ENCODE results near the gene MLLT10. TPM values are rescaled to one million over a fixed set of nuclear protein-coding genes. Genes with fewer than 3 reads are reported as not detected.

MLLT10 gene
- polyA plus RNA-seq (ENCODE audit: low read depth in 6 of 6): 1 to 10 TPM; 3.8 to 7.3 (median 6.6) TPM

DNA sequence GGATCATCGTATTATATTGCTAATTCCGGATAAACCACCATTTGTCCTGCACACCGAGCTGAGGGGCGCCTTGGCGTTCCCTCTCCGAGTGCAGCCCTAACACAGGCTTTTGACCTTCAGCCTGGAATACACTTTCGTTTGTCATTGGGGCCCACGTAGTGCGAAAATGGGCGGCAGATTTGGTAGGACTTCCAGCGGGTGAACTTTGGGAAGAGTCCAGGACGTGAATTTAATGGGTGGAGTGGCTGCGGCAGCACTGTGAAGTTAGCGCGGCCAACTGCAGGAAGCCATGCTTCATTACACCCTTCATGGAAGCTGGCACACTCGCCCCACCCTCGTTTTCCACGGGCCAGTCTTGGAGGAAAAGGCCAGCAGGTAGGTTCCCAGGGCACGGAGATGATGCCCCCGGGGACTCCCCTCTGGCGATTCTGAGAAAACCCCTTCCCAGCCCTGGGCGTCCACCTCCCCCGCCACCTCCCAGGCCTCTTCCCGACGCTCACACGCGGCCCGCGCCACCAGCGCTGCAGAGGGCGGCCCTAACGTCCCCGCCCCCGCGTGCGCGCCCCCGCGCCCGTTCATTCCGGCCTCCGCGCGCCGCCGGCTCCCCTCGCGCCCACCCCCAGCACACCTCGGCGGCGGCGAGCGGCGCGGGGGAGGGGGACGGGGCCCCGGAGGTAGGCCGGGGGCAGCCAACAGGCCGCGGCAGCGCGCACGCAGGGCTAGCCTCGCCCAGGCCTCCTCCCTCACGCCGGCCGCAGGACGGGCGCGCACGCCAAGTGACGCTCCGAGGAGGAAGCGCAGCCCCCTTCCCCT, at the start of gene MLLT10:
Gene MLLT10 (plus strand): TSS at position 766 of the 813 bp plus-strand sequence. CDS start 413 bp downstream, outside the sequence.
- Mint-ChIP-seq H3K27me3 (peaks cover 0 to 7% (median 0%) of the 10 kb centered on the region in 3 donors), H3K27ac (peak within 1 kb of the TSS; percentile 77 to 97 (median 91)), H3K9me3 (no peaks in the 10 kb centered on the region), H3K36me3 (peaks cover 0 to 3% of the 10 kb centered on the region in 2 donors), H3K4me3 (peak within 1 kb of the TSS; percentile 87 to 96 (median 94)), H3K4me1 (peaks cover 12 to 23% (median 17%) of the 10 kb centered on the region in 3 donors)
- ATAC-seq (ENCODE audit: low read depth in 2 of 2) (peak; percentile 84 to 86), DNase-seq (peak; percentile 95)

DNA sequence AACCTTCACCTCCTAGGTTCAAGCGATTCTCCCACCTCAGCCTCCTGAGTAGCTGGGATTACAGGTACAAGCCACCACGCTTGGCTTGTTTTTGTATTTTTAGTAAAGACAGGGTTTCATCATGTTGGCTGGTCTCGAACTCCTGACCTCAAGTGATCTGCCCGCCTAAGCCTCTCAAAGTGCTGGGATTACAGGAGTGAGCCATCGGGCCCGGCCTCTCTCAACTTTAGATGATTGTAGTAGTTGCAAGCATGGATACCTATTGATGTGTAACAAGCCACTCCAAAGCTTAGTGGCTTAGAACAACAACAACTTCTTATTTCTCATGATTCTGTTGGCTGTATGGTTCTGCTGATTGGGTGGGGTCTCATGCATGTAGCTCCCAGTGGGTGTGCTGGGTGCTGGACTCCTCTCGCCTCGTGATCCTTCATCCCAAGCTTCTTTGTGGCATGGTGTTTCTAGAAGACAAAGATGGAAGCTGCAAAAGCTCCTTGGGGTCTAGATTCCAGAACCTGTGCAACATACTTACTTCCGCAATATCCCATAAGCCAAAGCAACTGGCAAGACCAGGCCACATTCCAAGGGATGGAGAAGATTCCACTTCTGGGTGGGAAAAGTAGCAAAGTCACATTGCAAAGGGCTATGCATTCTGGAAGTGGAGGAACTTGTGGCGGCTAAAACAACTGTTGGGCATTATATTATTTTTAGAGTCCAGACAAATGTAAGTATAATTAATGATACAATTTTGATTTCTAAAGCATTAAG, 46.4 kb upstream of the MLLT10 start:
- H3K9me3 Mint-ChIP-seq: no peaks in the 10 kb centered on the region
- no peaks in the 10 kb centered on the region for H3K4me1 Mint-ChIP-seq
- ATAC-seq (ENCODE audit: low read depth in 2 of 2) (no peak), DNase-seq (no peak)
- no peaks in the 10 kb centered on the region for H3K36me3 Mint-ChIP-seq
- H3K27ac Mint-ChIP-seq: no peak overlapping the region
- H3K27me3 Mint-ChIP-seq: peaks cover 7 to 16% (median 11%) of the 10 kb centered on the region in 3 donors
- H3K4me3 Mint-ChIP-seq: no peak overlapping the region

DNA sequence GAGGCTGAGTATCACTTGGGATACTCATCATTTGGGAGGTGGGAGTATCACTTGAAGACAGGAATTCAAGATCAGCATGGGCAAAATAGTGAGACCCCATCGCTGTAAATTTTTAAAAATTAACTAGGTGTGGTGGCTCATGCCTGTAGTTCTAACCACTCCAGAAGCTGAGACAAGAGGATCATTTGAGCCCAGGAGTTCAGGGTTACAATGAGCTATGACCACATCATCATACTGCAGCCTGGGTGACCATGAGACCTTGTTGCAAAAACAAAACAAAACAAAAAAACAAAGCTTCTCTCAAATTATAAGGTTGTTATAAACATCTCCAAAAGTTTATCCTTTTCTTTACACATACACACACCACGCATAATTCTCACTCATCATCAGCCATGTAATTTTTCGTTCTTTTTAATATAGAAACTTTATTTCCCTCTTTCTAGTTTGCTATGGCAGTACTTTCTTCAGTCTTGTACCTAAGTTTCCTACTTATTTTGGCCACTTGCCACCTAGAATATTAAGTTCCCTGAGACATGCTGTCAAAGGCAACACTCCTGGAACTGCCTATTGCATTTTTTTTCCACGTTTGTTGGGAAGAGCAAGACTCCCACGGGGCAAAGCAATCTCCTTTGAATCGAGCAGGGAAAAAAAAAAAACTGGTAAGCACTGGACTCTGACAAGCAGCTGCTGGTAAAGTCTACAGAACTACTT, 45.6 kb upstream of the MLLT10 start:
- H3K4me1 Mint-ChIP-seq: no peaks in the 10 kb centered on the region
- DNase-seq (no peak), ATAC-seq (ENCODE audit: low read depth in 2 of 2) (no peak)
- no peak overlapping the region for H3K4me3 Mint-ChIP-seq
- peaks cover 12 to 18% (median 12%) of the 10 kb centered on the region in 3 donors for H3K27me3 Mint-ChIP-seq
- H3K36me3 Mint-ChIP-seq: no peaks in the 10 kb centered on the region
- no peak overlapping the region for H3K27ac Mint-ChIP-seq
- no peaks in the 10 kb centered on the region for H3K9me3 Mint-ChIP-seq

DNA sequence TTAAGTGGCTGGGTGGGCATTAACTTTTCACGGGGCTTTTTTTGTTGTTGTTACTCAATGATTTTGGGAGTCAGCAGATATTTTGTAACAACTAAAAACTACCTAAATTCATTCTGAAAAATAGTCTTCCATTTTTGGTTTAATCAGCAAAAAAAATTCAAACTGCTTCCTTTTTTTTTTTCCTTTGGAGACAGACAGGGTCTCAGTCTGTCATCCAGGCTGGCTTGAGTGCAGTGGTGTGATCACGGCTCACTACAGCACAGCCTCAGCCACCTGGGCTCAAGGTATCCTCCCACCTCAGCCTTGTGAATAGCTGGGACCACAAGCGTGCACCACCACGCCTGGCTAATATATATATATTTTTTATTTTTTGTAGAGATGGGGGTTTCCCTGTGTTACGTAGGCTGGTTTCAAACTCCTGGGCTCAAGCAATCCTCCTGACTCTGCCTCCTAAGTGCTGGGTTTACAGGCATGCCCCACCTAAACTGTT, 45.0 kb upstream of the MLLT10 start:
- ATAC-seq (ENCODE audit: low read depth in 2 of 2): no peak
- H3K36me3 Mint-ChIP-seq: no peaks in the 10 kb centered on the region
- H3K27ac Mint-ChIP-seq: no peak overlapping the region

DNA sequence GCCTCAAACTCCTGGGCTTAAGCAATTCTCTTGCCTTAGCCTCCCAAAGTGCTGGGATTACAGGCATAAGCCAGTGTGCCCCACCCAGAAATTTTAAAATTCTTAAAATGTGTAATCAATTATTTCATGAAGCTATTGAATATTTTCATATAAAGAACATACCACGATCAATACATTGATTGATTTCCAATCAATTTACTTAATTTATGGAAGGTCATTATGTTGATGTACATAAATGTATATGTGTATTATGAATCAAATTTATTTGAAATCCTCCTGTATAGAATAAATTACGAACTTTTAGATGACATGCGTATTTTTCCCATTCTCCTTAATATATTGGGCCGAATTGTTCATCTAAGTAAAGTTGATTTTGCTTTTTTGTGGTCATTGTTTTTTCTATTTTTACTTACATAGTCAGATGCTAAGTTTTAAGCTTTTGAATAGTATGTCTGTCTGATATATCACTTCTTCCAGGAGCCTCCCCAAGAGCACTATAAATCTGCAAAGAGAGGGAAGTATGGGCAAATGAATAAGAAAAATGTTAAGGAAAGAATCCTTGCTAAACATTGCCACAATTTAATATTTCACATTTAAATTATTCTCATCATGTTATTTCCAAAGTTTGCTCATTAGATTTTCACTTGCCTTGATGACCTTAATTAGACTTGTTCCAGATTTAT, 43.9 kb upstream of the MLLT10 start:
- Mint-ChIP-seq H3K4me1 (peaks cover 6 to 10% (median 8%) of the 10 kb centered on the region in 3 donors), H3K4me3 (no peak overlapping the region), H3K27ac (no peak overlapping the region), H3K27me3 (peaks cover 15 to 28% (median 24%) of the 10 kb centered on the region in 3 donors), H3K9me3 (no peaks in the 10 kb centered on the region), H3K36me3 (no peaks in the 10 kb centered on the region)
- ATAC-seq (ENCODE audit: low read depth in 2 of 2) (no peak), DNase-seq (no peak)

More for the DNA sequence above, 45.0 kb upstream of the MLLT10 start:
- Mint-ChIP-seq H3K4me1 (peaks cover under 1 to 5% (median 5%) of the 10 kb centered on the region in 3 donors), H3K4me3 (no peak overlapping the region), H3K9me3 (no peaks in the 10 kb centered on the region), H3K27me3 (peaks cover 14 to 24% (median 18%) of the 10 kb centered on the region in 3 donors)
- no peak for DNase-seq

DNA sequence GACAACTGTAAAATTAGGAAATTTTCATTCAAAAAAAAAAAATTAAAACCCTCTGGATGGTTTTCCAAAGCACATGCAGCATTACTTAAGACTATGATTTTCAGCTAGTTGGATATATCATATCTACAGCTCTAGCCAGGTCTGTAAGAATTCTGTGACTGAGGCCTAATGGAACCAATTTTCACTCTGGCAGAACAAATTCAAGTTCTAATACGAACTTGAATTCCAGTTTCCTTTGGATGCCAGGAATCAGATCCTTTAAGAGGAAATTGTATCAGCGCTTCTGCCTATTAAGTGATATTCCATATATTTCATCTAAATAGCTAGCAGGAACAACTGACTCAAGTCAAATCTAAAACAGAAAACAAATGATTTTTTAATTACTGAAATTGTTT, 43.3 kb upstream of the MLLT10 start:
- H3K4me3 Mint-ChIP-seq: no peak overlapping the region
- H3K27me3 Mint-ChIP-seq: peaks cover 20 to 28% (median 28%) of the 10 kb centered on the region in 3 donors
- H3K36me3 Mint-ChIP-seq: no peaks in the 10 kb centered on the region
- no peaks in the 10 kb centered on the region for H3K9me3 Mint-ChIP-seq
- DNase-seq (no peak), ATAC-seq (ENCODE audit: low read depth in 2 of 2) (no peak)
- peaks cover 8 to 15% (median 10%) of the 10 kb centered on the region in 3 donors for H3K4me1 Mint-ChIP-seq
- no peak overlapping the region for H3K27ac Mint-ChIP-seq

DNA sequence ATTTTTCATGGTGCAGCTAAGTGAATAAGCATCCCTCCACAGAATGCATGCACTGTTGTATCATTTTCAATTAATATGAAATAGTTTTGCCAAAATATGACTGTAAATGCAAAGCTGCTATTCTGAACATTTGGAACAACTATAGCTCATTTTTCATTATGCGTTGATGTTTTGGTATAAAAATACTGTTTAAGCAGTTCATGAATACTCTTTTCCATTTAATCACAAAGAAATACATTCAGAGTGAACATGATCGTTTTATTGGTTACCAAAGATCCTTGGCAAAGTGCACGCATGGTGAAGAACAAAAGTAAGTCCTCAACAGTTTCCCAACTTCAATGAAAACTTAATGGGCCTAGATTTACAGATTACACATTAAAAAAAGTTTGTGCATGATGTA, 41.6 kb upstream of the MLLT10 start:
- Mint-ChIP-seq H3K27me3 (peaks cover 26 to 33% (median 26%) of the 10 kb centered on the region in 3 donors), H3K27ac (no peak overlapping the region), H3K9me3 (no peaks in the 10 kb centered on the region), H3K36me3 (no peaks in the 10 kb centered on the region), H3K4me3 (peak overlapping the region in 1 of 8 donors; percentile 6), H3K4me1 (peaks cover 8 to 15% (median 14%) of the 10 kb centered on the region in 3 donors)
- ATAC-seq (ENCODE audit: low read depth in 2 of 2) (no peak), DNase-seq (no peak)

DNA sequence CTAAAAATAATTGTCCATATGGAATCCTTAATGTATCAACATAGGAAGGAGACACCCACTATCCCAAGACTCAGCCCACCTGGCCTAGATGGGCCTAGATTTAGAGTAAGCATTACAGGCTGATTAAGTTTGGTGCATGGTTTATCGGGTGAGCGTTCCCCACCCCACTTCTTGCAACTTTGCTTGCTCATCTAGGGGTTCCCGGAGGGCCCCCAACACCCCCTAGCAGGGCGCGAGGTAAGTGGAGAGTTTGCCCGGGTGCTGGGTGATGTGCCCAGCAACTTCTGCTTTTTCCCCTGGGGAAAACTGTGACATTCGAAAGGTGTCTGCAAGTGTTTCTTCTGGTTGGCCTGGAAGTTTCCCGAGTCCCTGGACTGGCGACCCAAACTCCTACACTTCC, 40.2 kb upstream of the MLLT10 start:
- no peak for ATAC-seq (ENCODE audit: low read depth in 2 of 2)
- peak; percentile 23 for DNase-seq
- Mint-ChIP-seq H3K4me1 (peaks cover 8 to 15% (median 14%) of the 10 kb centered on the region in 3 donors), H3K27me3 (peaks cover 35 to 40% (median 39%) of the 10 kb centered on the region in 3 donors), H3K27ac (peak overlapping the region in 1 of 6 donors; percentile 60), H3K36me3 (no peaks in the 10 kb centered on the region), H3K4me3 (peak overlapping the region; percentile 84 to 93 (median 90)), H3K9me3 (no peaks in the 10 kb centered on the region)

DNA sequence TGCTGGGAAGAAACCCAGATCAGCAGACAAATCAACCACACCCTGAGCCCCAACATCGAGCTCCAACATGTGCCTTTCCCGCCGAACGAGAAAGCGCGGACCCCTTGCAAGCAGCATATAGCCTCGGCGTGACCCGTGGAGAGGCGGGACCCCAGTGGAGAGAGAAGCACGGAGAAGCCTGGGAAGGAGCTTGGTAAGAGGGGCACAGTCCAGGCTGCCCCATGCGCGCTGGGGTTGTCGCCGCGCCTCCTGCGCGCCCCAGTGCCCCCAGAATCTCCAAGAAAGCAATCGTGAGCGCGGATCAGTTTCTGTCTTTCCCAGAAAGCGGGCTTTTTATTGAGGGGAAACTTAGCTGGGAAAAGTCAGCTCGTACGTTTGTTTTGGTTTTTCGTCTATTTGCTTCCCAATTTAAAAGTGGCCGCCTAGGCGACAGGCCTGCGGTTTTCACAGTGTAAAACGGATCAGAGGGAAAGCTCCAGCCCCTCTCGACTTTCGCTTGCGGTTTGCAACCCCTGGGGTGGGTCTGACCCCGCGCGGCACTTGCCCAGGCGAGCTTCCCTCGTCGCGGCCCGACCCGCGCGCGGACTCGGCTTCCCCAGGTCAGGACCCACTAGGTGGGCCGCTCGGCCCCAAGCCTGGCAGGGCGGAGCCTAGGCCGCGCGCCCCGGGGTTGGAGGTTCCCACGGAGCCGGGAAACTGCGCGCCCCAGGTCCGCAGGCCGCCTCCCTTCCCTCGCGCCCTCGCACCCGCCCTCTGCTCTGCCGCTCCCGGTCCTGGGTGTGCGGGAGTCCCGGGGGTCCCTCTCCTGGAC, 39.6 kb upstream of the MLLT10 start:
- H3K27me3 Mint-ChIP-seq: peaks cover 41 to 46% (median 45%) of the 10 kb centered on the region in 3 donors
- H3K27ac Mint-ChIP-seq: no peak overlapping the region

DNA sequence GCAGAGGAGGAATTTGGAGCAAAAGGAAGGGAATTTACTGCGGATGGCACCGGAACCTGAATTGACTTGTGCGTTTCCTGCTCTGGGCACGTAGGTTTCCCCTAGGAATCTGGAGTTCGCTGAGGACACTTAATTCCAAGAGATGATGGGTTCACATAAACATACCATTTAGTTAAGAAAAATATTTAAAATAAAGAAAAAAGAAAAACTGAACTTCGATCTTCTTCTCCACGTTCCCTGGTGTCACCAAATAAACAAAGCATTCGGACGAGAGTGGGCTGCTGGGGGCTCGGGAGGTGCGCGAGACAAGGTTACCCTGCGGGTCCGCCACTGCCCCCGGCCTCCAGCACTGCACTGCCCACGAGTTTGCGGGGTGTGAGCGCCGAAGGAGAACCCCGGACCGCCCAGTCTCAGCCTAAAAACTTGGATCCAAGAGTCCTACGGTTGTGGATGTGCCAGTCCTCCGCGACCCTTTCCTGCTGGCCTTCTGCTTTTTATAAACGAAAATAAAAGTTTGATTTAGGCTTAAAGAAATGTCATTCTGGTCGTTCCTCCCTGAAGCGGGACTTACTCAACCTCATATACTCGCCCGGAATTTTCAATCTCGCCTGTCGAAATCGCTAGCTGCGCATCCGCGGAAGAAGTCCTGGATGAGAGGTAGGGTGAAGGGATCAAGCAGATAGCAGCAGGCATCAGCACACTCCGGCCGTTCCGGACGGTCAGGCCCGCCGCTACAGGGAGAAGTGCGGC, 38.9 kb upstream of the MLLT10 start:
- Mint-ChIP-seq H3K27me3 (peaks cover 49 to 52% (median 50%) of the 10 kb centered on the region in 3 donors), H3K4me3 (peak overlapping the region; percentile 80 to 94 (median 88)), H3K36me3 (no peaks in the 10 kb centered on the region), H3K27ac (peak overlapping the region in 4 of 6 donors; percentile 11 to 87 (median 82)), H3K9me3 (no peaks in the 10 kb centered on the region), H3K4me1 (peaks cover 14 to 22% (median 20%) of the 10 kb centered on the region in 3 donors)
- DNase-seq (no peak), ATAC-seq (ENCODE audit: low read depth in 2 of 2) (peak; percentile 4)

More for the DNA sequence above, 39.6 kb upstream of the MLLT10 start:
- Mint-ChIP-seq H3K36me3 (no peaks in the 10 kb centered on the region), H3K4me3 (peak overlapping the region; percentile 84 to 94 (median 90)), H3K9me3 (no peaks in the 10 kb centered on the region), H3K4me1 (peaks cover 12 to 16% (median 14%) of the 10 kb centered on the region in 3 donors)
- DNase-seq (peak; percentile 13), ATAC-seq (ENCODE audit: low read depth in 2 of 2) (no peak)

DNA sequence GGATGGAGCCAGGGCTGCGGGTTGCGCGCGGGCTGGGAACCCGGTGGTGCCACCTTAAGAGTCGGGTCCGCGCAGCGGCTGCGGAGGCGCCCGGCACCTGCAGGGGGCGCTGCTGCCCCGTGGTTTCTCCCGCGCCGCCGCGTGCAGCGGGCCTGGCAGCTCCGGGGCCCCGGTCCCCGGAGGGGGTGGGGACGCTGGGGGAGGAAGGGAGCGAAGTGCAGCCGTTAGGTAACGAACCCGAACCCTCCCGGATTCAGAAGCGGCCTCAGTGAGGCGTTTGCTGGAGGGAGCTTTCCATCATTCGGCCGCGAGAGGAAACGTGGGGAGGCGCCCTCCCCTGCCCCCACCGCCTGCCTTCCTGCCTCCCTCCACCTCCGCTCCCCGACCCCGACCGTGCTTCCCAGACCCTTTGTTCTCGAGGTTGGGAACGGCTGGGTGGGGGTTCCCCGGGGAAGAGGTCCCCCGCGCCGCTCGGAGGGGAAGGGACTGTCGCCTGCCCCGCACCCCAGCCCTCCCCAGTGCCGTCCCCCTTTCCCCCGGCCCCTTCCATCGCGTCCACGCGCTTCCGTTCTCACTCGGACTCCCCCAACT, 38.2 kb upstream of the MLLT10 start:
- Mint-ChIP-seq H3K36me3 (no peaks in the 10 kb centered on the region), H3K9me3 (no peaks in the 10 kb centered on the region), H3K4me1 (peaks cover 14 to 23% (median 20%) of the 10 kb centered on the region in 3 donors), H3K27ac (peak overlapping the region in 3 of 6 donors; percentile 11 to 87 (median 80)), H3K27me3 (peaks cover 54 to 55% (median 54%) of the 10 kb centered on the region in 3 donors), H3K4me3 (peak overlapping the region; percentile 80 to 94 (median 88))
- ATAC-seq (ENCODE audit: low read depth in 2 of 2) (peak; percentile 80 to 84), DNase-seq (peak; percentile 79)

Data from naive B cell (primary cell).